AG08396 (cell line): ENCODE results near the gene DESI1.
"Not testable (repeated sequence)": the region's sequence is repeated elsewhere in the genome, so short reads cannot be mapped to it uniquely, and the experiment has no call there.

ENCODE experiments used
- DNase-seq: peaks from one replicate; pipeline ENCODE4 v3.0.0; 2012; ENCODE audit warnings: low spot score, mixed read lengths

Gene DESI1

GRCh38 chr22:41585898-41586297 lies 34.9 kb downstream of the DESI1 start:
- DNase-seq, result no peak

DNA sequence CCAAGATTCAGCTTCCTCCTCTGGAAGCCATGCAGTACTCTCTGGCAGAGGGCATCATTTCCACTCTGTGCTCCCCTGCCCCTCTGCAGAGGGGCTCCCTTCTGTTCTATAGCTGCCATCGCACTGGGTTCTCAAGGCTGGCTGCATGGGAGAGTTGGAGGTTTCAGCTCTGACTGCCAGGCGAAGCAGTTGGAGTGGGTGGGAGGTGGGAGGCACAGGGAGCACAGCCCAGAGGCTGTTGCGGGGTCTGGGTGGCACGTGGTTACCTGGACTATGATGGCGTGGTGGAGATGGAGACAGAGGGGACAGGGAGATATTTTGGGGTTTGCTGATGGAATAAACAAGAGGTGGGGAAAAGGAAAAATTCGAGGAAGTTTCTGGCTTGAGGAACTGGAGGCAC lies 36.0 kb downstream of the DESI1 start:
- no peak for DNase-seq

GRCh38 chr22:41582694-41583093 lies 38.1 kb downstream of the DESI1 start:
- DNase-seq, result no peak

- no peak for DNase-seq
Observed at GRCh38 chr22:41579997-41580355, 40.9 kb downstream of the DESI1 start.

- no peak for DNase-seq
Observed at GRCh38 chr22:41579297-41579996, 41.4 kb downstream of the DESI1 start.

GRCh38 chr22:41578818-41579217 lies 42.0 kb downstream of the DESI1 start:
- DNase-seq, result no peak

GRCh38 chr22:41578114-41578513 lies 42.7 kb downstream of the DESI1 start:
- DNase-seq, result no peak

DNA sequence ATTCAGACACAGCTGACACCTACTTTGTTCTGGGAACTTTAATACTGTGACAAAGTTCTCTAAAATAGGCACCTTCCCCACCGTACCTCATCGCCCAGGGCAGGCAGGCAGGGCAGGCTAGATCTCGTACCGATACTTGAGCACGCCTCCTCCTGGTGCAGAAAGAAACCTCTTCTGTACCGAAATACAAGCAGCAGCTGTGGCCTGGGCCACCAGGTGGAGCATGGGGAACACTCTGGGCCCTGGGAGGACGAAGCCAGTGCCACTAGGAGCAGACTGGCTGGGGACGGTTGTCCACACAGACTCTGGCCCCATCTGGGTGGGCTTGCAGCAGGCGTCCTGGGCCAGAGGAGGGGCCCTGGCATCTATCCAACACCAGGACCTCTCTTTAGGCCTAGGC lies 44.0 kb downstream of the DESI1 start:
- peak; percentile 66 for DNase-seq

DNA sequence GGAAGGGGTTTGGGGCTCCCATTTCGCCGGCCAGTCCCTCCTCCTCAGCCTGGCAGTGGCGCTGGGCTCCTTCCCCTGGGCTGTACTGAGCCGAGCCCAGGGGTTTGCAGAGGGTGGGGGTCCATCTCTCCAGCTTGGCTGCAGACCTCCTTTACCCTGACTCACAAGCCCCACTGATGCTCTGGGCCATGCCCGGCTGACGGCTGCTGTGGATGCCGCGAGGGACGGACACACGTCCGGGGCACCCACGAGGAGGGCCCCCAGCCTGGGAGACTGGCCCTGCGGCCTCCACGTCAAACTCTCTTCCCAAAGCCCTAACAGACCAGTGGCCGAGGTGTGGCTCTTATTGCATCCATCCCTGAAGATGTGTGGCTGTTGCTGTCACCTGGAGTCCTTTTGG lies 45.3 kb downstream of the DESI1 start:
- DNase-seq, result no peak

DNA sequence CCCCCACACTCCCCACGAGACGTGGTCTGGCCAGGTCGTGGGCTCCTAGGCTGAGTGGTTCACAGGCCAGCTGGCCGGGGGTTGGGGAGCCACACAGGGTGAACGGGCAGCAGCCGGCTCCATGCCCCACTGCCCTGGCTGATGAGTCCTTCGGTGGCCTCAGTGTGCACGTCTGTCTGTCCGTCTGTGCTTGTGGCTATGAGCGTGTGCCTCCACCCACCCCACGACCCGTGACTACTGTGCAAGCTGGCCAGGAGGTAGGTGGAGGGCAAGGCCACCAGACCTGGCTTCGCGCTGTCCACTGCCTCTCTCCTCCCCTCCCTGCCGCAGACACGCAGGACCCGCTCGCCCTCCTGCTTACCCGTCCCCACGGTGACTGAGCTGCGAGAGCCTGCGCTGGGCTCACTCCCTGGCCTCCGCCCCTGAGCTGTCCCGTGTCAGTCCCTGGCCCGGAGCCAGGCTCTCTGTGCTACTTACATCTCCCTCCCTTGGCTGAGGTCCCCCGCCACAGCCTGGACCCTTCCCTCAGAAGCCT lies 45.9 kb downstream of the DESI1 start:
- no peak for DNase-seq

DNA sequence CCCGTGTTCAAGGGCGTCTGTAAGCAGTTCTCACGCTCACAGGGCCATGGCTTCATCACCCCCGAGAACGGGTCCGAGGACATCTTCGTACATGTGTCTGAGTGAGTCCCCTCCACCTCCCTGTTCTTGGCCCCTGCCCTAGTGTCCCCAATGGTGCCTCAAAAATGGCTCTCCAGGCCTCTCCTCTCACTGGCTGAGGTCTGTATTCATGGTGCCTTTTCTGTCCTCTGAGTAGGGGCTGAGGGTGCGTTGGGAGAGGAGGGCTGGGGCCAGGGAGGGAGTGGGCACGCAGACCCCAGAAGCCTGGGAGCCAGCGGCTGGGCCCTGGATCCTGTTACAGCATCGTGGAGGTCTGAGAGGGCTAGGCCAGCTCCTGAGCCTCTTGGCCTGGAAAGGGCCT lies 47.2 kb downstream of the DESI1 start:
- DNase-seq, result no peak

DNA sequence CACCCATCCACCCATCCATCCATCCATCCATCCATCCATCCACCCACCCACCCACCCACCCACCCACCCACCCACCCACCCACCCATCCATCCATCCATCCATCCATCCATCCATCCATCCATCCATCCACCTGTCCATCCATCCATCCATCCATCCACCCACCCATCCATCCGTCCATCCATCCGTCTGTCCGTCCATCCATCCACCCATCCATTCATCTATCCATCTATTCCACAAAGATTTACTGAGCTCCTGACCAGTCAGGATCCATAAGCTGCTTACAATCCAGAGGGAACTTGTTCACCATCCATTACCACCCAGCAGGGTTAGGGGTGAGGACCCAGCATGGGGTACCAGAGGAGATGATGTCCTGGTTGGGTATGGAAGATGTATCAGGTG lies 48.5 kb downstream of the DESI1 start:
- DNase-seq, result not testable (repeated sequence)

DNA sequence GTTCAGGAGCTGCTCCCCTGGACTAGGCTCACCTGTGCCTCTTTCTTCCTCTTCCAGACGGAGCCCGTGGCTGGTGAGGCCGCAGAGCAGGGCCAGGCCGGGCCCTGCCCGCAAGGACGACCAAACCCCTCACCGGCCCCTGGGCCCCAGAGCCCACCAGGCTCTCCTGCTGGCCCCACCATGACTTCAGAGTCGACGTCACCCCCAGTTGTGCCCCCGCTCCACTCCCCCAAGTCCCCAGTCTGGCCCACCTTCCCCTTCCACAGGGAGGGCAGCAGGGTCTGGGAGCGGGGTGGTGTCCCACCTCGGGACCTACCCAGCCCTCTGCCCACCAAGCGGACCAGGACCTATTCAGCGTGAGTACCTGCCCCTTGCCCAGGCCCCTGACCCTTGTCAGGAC lies 49.1 kb downstream of the DESI1 start:
- no peak for DNase-seq

DNA sequence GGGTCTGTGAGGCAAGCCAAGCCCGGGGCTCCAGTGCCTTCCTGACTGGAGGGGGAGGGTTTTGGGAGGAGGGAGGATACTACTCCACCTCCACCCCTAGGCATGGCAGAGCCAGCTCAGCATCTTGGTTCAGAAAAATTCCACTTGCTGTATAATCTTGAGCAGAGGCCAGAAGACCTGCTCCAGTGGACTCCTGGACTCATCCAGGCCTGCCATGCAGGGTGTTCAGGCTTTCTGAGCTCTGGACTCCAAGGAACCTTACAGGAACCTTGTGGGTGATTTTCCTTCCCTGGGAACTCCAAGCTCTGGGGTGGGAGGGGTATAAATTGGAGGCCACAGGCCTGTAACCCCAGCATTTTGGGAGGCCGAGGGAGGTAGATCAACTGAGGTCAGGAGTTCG lies 50.6 kb downstream of the DESI1 start:
- DNase-seq, result no peak

GRCh38 chr22:41568811-41569210 lies 52.0 kb downstream of the DESI1 start:
- no peak for DNase-seq

DNA sequence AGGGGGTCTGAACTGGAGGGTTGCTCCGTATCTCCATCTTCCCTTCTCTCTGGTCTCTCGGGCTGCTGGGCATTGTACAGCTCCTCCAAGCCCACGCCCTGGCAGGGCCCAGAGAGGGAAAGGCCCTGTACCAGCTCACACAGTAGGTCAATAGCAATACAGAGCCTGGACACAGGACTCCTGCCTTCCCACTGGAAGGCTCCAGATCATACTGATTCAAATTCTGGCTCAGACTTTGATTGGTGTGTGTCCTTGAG lies 53.4 kb downstream of the DESI1 start:
- DNase-seq, result no peak

GRCh38 chr22:41565403-41566054 lies 55.3 kb downstream of the DESI1 start:
- DNase-seq, result peak; percentile 85

DNA sequence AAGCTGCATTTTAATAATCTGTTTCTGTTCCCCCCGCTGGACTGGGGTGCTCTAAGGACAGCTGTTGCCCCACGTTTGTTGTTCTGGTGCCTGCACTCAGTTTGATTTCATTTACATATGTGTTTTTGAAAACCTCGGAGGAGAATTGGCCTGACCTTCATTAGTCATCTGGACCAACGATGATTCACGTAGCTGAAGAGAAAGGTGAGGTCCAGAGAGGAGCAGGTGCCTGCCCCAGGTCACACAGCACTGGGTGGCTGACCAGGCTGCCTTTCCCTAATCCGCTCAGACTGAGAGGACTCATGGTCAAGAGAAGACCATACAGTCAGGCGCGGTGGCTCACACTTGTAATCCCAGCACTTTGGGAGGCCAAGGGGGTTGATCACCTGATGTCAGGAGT lies 56.3 kb downstream of the DESI1 start:
- DNase-seq, result no peak

GRCh38 chr22:41563051-41563711 lies 57.7 kb downstream of the DESI1 start:
- DNase-seq, result peak; percentile 62

GRCh38 chr22:41562461-41562860 lies 58.4 kb downstream of the DESI1 start:
- no peak for DNase-seq

DNA sequence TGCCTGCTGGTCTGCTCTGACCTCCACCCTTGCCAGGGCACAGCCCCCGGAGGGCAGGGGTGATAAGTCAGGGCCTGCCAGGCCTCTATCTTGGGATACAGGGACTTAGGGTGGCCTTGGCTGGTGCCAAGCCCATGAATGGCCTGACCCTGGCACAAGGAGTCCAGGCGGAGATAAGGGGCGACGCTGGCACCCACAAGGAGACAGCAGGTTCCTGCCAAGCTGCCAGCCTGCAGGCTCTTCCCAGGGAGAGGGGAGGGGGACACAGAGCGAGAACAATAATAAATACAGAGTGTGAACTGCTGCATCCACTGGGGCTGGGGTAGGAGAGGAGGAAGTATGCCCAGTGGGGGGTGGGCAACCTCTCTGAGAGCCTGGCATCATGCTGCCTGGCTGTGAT lies 59.1 kb downstream of the DESI1 start:
- DNase-seq, result no peak

DNA sequence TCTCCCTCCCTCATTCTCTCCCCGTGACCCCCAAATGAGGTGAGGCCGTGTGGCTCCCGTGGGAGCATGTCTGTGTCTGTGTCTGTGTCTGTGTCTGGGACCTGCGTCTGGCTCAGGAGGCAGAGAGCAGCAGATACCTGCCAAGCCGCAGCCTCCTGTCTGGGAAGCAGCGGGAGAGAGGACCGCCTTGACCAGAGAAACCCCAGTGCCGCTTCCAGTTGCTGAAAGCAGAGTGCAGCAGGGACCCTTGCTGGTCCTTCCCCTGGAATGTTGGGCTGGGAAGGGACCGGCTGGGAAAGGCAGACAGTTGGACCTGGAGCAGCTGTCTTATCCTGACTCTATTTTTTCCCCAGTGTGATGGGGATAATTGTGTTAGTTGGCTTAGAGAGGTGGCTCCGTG lies 59.5 kb downstream of the DESI1 start:
- DNase-seq, result no peak

- DNase-seq, result no peak
Observed at GRCh38 chr22:41560095-41560471, 60.8 kb downstream of the DESI1 start.

GRCh38 chr22:41558241-41558630 lies 62.6 kb downstream of the DESI1 start:
- DNase-seq, result not testable (repeated sequence)
